ENCODE measurements around the gene BANF2.

Gene BANF2

GRCh38 chr20:17682103-17682888 lies 17.5 kb upstream of the BANF2 start, which contains the start of gene RRBP1:
Gene RRBP1 (minus strand): TSS chr20:17682242. CDS start chr20:17660507, 21,735 bp downstream.
- H3K4me3 ChIP-seq (replicated peaks; ENCODE audit: low read depth, low read length): peak within 1 kb of the TSS; percentile 83
- DNase-seq (ENCODE audit: extremely low read depth, low read depth): peak; percentile 83
- peak; percentile 74 for TF ChIP-seq CTCF (IDR thresholded peaks at IDR 0.05; ENCODE audit: low read depth, low read length, missing control alignments)

- no peak for DNase-seq (ENCODE audit: extremely low read depth, low read depth)
- peak overlapping the region; percentile 83 for H3K4me3 ChIP-seq (replicated peaks; ENCODE audit: low read depth, low read length)
- TF ChIP-seq CTCF (IDR thresholded peaks at IDR 0.05; ENCODE audit: low read depth, low read length, missing control alignments): no peak
Observed at GRCh38 chr20:17682889-17683198, 16.9 kb upstream of the BANF2 start.

- H3K4me3 ChIP-seq (replicated peaks; ENCODE audit: low read depth, low read length): no peak overlapping the region
- no peak for TF ChIP-seq CTCF (IDR thresholded peaks at IDR 0.05; ENCODE audit: low read depth, low read length, missing control alignments)
Observed at GRCh38 chr20:17683218-17684076, 16.3 kb upstream of the BANF2 start.

GRCh38 chr20:17684077-17684888 lies 15.5 kb upstream of the BANF2 start:
- no peak overlapping the region for H3K4me3 ChIP-seq (replicated peaks; ENCODE audit: low read depth, low read length)
- DNase-seq (ENCODE audit: extremely low read depth, low read depth): no peak
- TF ChIP-seq CTCF (IDR thresholded peaks at IDR 0.05; ENCODE audit: low read depth, low read length, missing control alignments): no peak

More at GRCh38 chr20:17683218-17684076, 16.3 kb upstream of the BANF2 start:
- no peak for DNase-seq (ENCODE audit: extremely low read depth, low read depth)

GRCh38 chr20:17685168-17685567 lies 14.6 kb upstream of the BANF2 start:
- TF ChIP-seq CTCF (IDR thresholded peaks at IDR 0.05; ENCODE audit: low read depth, low read length, missing control alignments): no peak
- no peak for DNase-seq (ENCODE audit: extremely low read depth, low read depth)
- no peak overlapping the region for H3K4me3 ChIP-seq (replicated peaks; ENCODE audit: low read depth, low read length)

GRCh38 chr20:17687800-17688199 lies 12.0 kb upstream of the BANF2 start:
- TF ChIP-seq CTCF (IDR thresholded peaks at IDR 0.05; ENCODE audit: low read depth, low read length, missing control alignments): no peak
- no peak overlapping the region for H3K4me3 ChIP-seq (replicated peaks; ENCODE audit: low read depth, low read length)
- DNase-seq (ENCODE audit: extremely low read depth, low read depth): no peak
